HG03469 (cell line): ENCODE measurements around the gene MMP24.
"Not testable (repeated sequence)": the region's sequence is repeated elsewhere in the genome, so short reads cannot be mapped to it uniquely, and the experiment has no call there.

ENCODE experiments used
- ATAC-seq: cut with Tn5 transposase; IDR thresholded peaks from one replicate; pipeline ENCODE4 v1.9.1; 2021; ENCODE audit warnings: mild to moderate bottlenecking, moderate library complexity, moderate number of reproducible peaks; ENCODE audit not compliant: unreplicated experiment

Gene MMP24

DNA sequence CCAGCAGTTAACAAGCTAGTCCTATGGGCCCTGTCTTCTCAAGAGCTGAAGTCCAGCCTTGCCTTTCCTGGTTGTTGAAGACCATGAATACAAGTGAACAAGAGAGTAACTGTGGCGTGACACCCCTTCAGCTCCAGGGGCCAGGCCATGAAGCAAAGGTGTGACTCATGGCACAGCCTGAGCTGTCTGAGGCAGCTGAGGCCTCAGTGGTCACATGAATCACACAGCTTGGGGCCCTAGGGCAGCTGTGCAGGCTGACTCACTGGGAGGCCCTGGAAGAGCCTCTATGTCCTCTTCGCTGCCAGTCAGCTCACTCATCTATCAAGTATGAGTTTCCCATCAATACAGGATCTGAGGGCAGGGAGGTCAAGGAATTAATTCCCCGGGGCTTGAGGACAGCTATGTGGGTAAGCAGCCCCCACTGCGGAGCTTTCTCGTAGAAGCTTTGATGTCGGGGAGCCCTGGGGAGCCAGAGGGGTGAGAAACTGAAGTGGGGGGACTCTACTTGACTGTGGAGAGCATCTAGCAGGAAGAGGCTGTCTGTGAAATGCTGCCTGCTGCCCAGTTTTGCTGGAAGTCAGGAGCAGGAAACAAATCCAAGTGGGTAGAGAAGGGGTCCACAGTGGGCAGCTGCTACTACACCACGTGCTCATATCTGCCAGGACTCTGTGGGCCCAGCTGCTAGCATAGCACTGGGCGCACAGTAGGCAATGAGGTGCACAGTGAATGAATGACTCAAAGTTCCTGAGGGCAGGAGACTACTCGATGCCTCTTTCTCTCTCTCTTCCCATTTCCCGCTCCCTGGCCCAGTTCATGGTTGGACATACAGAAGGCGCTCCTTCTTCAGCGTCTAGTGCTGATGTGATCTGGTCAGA is 79.4 kb downstream of the MMP24 start:
- no peak for ATAC-seq

DNA sequence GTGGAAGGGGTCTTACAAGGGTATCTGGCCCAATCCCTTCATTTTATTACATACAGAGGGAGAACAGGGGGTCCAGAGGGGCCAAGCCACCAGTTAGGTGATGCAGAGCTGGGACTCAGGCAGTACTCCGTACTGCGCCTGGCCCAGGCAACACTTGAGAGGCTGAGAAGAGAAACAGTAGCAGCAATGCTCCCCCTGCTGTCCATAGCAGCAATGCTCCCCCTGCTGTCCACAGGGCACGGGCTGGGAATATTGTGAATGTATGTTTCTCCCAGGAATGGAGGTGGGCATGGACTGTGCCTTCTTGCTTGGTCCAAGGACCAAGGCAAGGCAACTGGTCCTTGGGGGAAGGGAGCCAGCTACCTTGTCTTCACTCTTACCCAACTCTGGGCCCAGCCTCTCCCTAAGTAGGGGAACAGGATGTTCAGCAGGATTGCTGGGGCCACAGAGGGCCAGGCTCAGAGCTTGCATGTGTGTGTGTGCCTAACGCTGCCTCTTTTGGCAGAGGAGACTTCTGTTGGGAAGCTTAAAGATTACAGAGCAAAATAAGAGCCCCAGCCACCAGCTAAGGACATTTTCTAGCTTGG is 80.5 kb downstream of the MMP24 start:
- no peak for ATAC-seq

- no peak for ATAC-seq
Observed at GRCh38 chr20:35307666-35308653, 81.5 kb downstream of the MMP24 start.

- no peak for ATAC-seq
Observed at GRCh38 chr20:35311409-35311808, 84.9 kb downstream of the MMP24 start.

GRCh38 chr20:35311822-35312221 is 85.3 kb downstream of the MMP24 start:
- ATAC-seq = no peak

GRCh38 chr20:35312318-35312717 is 85.8 kb downstream of the MMP24 start:
- no peak for ATAC-seq

DNA sequence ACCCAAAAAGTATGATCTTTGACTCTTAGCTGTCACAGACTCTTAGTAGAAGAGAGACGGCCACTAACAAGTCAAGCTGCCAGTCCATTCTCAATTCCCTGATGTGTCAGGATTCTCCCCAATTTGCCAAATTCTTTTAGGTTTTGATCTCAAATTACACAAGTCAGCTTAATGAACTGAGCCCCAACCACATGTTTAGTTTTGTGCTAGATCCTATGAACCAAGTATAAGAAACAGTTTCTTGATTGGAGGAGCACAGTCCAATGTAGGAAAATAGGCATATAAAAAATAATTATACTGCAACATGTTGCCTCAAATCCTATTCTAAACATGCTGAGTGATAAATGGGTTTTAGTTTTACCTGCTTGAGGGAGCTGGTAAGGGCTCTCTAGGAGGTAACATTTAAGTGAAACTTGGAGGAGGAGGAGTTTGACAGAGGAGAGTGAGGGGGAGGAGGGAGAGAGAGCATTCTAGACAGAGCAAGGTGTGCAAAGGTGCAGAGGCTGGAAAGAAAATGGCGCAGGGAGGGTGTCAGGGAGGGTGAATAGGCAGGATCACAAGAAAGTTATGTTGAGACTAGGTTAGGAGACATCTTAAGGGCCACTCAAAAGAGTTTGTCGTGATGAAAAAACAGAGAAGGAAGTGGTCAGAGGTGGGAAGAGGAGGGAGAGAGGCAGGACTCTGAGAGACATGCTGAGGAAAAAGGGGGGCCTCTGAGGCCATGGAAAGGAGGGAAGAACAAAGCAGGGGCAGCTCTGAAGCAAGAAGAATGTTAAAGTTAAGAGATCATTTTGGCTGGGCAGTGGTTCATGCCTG is 88.5 kb downstream of the MMP24 start:
- ATAC-seq = no peak

DNA sequence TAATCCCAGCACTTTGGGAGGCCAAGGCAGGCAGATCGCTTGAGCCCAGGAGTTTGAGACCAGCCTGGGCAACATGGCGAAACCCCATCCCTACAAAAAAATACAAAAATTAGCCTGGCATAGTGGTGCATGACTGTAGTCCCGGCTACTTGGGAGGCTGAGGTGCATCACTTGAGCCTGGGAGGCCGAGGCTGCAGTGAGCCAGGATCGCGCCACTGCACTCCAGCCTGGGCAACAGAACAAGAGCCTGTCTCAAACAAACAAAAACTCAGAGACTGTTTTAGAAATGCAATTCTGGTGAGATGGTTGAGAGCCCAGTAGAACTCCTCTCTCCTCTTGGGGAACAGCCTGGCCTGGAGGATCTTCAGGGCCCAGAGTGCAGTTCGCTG is 89.1 kb downstream of the MMP24 start:
- not testable (repeated sequence) for ATAC-seq

DNA sequence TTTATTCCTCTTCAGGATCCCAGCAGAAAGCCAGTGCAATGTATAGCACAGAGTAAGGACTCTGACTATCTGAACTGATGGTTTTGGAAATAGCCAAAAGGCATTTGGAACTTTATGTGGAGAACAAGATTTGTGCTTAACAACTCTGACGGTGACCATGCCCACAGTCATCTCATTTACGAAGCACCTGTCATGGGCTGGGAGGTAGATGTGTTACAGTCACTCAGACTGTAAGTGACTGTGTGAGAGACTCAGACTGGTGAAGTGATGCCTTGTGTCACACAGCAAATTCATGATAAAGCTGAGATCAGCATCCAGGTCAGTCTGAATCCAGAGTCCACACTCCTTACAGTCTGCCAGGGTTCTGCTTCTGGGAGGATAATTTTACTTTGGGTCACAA is 89.6 kb downstream of the MMP24 start:
- no peak for ATAC-seq

GRCh38 chr20:35317416-35318210 is 91.1 kb downstream of the MMP24 start:
- no peak for ATAC-seq

- no peak for ATAC-seq
Observed at GRCh38 chr20:35318502-35319157, 92.1 kb downstream of the MMP24 start.

DNA sequence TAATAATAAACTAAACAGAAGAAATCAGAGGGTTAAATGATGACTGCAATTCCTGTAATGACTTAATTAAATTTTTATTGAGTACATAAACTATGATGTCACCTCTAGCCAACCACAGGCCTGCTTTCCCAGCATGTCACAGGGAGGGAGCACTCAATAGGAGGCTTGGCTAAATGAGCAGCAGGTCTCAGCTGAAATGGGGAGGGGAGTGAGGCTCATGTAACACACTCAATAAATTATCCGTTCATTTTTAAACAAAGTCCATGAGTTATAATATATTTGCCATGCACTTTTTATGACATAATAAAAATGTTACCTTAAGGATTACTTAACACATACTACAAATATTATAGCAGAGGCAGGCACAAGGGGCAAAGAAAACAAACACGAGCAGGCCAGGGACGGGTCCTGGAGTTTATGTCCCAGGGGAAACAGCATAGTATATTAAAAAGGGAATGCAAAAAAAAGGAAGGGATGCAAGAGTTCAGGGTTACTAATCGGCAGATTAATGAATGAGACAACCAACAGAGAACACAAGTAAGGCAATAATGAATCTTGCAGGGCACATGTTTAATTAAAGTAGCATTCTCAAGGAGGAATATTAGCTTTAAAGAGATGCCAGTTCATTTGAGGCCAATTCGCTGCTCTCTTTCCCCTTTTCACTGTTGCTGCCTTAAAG is 92.8 kb downstream of the MMP24 start:
- ATAC-seq = no peak

- ATAC-seq = no peak
Observed at GRCh38 chr20:35319871-35320197, 93.3 kb downstream of the MMP24 start.

DNA sequence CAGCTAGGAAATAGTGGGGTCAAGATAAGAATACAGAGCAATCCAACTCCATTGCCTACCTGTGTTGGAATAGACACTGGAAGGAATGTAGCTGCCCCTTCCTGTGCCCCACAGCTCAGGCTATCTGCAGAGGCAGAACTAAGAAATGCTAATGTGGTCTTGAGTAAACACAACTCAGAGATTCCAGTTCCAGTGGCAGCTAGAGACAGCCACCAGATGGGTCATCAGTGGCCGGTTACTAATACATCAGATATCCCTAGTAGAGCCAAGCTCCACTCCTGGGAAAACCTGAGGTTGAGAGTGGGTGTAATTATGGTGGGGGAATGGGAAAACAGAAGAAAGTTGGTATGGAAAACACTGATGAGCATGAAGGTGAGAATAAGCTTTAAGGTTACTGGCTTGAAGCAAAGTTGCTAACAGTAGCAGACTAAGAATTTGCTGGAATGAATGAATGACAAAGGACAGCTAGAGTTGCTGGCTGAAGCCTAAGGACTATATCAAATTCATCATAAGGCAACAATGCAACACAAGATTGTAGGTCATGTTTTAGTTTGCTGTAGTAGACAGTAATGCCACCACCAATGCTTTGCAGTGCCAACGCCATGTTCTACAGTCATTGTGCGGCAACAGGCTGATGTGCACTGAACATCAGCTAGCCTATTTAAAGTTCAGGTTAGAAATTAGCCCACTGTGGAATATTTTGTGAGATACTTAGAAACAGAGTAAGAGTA is 94.1 kb downstream of the MMP24 start:
- ATAC-seq = no peak

GRCh38 chr20:35325401-35325800 is 98.9 kb downstream of the MMP24 start:
- ATAC-seq = no peak

- no peak for ATAC-seq
Observed at GRCh38 chr20:35326021-35326739, 99.7 kb downstream of the MMP24 start.
